Epithelial cell of esophagus (primary cell): ENCODE results near the gene RCAN3.
"Not testable (repeated sequence)": the region's sequence is repeated elsewhere in the genome, so short reads cannot be mapped to it uniquely, and the experiment has no call there.

Source experiments
- DNase-seq: peaks from one replicate; pipeline ENCODE4 v3.0.0; 2010; ENCODE audit warnings: low read depth
- H3K4me3 ChIP-seq: 2 replicates; pipeline ENCODE4 v1.5.1; 2011; ENCODE audit warnings: mild to moderate bottlenecking, low read length, control low read depth
- CTCF ChIP-seq: IDR thresholded peaks from 2 replicates; pipeline ENCODE4 v1.5.1; 2011; ENCODE audit warnings: low read depth, mild to moderate bottlenecking, low read length, control low read depth, inconsistent platforms; ENCODE audit not compliant: insufficient read depth; ENCODE audit errors: missing control alignments

The RCAN3 gene

GRCh38 chr1:24541711-24542346, 39.2 kb downstream of the RCAN3 start:
- TF ChIP-seq CTCF, result peak; percentile 58
- H3K4me3 ChIP-seq, result no peak overlapping the region
- DNase-seq, result no peak

GRCh38 chr1:24544239-24544638, 41.6 kb downstream of the RCAN3 start:
- no peak overlapping the region for H3K4me3 ChIP-seq
- TF ChIP-seq CTCF, result no peak
- peak; percentile 77 for DNase-seq

- TF ChIP-seq CTCF, result no peak
- no peak for DNase-seq
- H3K4me3 ChIP-seq, result no peak overlapping the region
Observed at GRCh38 chr1:24545662-24546061, 43.0 kb downstream of the RCAN3 start.

DNA sequence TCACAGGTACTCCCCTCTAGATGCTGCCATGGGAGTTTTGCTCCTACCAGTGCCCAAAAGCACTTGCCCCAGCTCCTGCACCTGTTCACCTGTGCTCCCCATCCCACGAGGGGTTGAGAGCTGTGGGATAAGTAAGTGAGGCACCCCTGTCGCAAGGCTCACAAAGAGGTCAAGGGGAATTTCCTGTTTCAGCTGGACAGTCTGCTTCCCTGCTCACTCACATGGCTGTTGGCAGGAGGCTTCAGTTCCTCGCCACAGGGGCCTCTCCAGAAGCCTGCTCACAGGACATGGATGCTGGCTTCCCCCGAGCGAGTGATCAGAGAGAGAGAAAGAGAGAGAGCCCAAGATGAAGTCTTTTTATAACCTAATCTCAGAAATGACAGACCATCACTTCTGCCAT, 44.6 kb downstream of the RCAN3 start:
- TF ChIP-seq CTCF, result no peak
- no peak for DNase-seq
- H3K4me3 ChIP-seq, result no peak overlapping the region

DNA sequence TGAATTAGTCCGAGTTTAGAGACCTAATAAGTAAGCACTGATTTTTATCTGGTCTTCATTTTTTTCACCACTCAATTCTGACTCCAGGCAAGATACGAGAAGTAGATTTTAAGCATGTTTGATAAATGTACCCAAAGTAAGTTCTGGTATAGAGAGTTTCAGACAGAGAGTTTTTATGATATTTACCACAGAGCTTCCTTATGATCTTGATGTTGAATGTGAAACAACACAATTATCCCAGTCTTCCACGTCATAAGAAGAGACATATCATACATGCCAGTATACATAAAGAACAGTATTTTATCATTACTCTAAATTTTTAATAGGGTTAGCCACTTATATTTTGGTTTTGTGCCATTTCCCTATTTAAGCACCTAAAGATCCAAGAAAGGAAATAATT, 45.4 kb downstream of the RCAN3 start:
- TF ChIP-seq CTCF, result no peak
- DNase-seq, result no peak
- no peak overlapping the region for H3K4me3 ChIP-seq

DNA sequence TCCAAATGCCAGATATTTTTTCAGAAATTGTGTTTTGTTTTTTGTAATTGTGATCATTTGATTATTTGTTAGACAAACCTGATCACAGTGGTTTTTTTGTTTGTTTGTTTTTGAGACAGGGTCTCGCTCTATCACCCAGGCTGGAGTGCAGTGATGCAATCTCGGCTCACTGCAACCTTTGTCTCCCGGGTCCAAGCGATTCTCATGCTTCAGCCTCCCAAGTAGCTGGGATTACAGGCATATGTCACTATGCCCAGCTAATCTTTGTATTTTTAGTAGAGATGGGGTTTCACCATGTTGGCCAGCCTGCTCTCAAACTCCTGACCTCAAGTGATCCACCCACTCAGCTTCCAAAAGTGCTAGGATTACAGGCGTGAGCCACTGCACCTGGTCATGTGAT, 46.6 kb downstream of the RCAN3 start:
- not testable (repeated sequence) for DNase-seq, H3K4me3 ChIP-seq

DNA sequence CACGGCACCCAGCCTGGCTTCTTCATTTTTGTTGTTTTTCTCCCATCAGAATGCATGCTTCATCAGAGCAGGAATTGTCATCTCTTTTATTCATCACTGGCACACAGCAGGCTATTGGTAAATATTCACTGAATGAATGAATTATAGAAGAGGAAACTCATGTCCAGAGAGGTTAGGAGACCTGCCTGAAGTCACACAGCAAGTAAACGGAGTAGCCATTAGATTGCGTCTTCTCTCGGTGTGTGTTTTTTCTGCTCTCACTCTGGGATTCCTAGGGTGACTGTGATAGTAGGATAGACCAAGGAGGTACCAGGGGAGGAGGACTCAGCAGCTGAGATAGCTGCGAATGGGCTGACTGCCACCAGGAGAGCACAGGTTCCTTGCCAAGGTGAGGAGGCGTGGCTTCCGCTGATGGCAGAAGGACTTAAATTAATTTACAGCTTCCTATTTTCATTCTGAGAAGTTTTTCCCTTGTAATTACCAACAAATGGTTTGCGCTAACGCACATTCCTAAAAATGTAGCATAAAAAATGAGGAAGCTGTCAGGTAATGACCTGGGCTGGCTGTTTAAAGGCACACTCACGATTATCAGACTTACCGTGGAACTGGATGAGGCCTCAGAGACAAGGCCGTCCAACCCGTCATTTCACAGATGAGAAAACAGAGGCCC, 48.8 kb downstream of the RCAN3 start:
- DNase-seq, result no peak
- no peak for TF ChIP-seq CTCF
- H3K4me3 ChIP-seq, result no peak overlapping the region
